MM.1S (cell line): Measurements from ENCODE around the gene SLCO4A1.

Experiments used
- DNase-seq: peaks from one replicate; pipeline ENCODE4 v3.0.0-alpha.2; 2015
- H2AFZ ChIP-seq: fragments of 300-600 bp; sonication (generic); 2 replicates; pipeline ENCODE4 v1.6.0; 2016; ENCODE audit warnings: antibody characterized with exemption, low read length
- H3F3A ChIP-seq: fragments of 300-600 bp; sonication (generic); 2 replicates; pipeline ENCODE4 v1.6.1; 2016; ENCODE audit warnings: mild to moderate bottlenecking, antibody characterized with exemption, low read length, moderate library complexity, mixed read lengths; ENCODE audit not compliant: insufficient read depth
- H3K27ac ChIP-seq: fragments of 300-600 bp; sonication (generic); 2 replicates; pipeline ENCODE4 v1.5.1; 2016; ENCODE audit warnings: mild to moderate bottlenecking, low read length
- H3K27me3 ChIP-seq: fragments of 300-600 bp; sonication (generic); replicated peaks from 2 replicates; pipeline ENCODE4 v1.6.0; 2016; ENCODE audit warnings: low read length; ENCODE audit not compliant: insufficient read depth
- H3K36me3 ChIP-seq: fragments of 300-600 bp; sonication (generic); replicated peaks from 2 replicates; pipeline ENCODE4 v1.6.1; 2016; ENCODE audit warnings: mild to moderate bottlenecking, low read length, mixed read lengths; ENCODE audit not compliant: insufficient read depth
- H3K4me1 ChIP-seq: fragments of 300-600 bp; sonication (generic); 2 replicates; pipeline ENCODE4 v1.6.1; 2016; ENCODE audit warnings: low read length, mixed read lengths
- H3K4me2 ChIP-seq: fragments of 300-600 bp; sonication (generic); 2 replicates; pipeline ENCODE4 v1.6.0; 2016; ENCODE audit warnings: low read depth, low read length
- H3K4me3 ChIP-seq: fragments of 300-600 bp; sonication (generic); 2 replicates; pipeline ENCODE4 v1.5.1; 2016; ENCODE audit warnings: low read length, mixed read lengths
- H3K79me2 ChIP-seq: fragments of 300-600 bp; sonication (generic); 2 replicates; pipeline ENCODE4 v1.6.1; 2016; ENCODE audit warnings: mixed run types, low read length, mixed read lengths
- H3K9ac ChIP-seq: fragments of 300-600 bp; sonication (generic); 2 replicates; pipeline ENCODE4 v1.6.1; 2016; ENCODE audit warnings: low read length, mixed read lengths
- H3K9me2 ChIP-seq: fragments of 300-600 bp; sonication (generic); replicated peaks from 2 replicates; pipeline ENCODE4 v1.6.1; 2016; ENCODE audit warnings: mild to moderate bottlenecking, low read length, mixed read lengths; ENCODE audit not compliant: insufficient read depth
- H3K9me3 ChIP-seq: fragments of 300-600 bp; sonication (generic); replicated peaks from 2 replicates; pipeline ENCODE4 v1.6.1; 2016; ENCODE audit warnings: mild to moderate bottlenecking, low read length, mixed read lengths; ENCODE audit not compliant: insufficient read depth
- H4K20me1 ChIP-seq: fragments of 300-600 bp; sonication (generic); 2 replicates; pipeline ENCODE4 v1.6.1; 2016; ENCODE audit warnings: mild to moderate bottlenecking, low read length, moderate library complexity, mixed read lengths; ENCODE audit not compliant: insufficient read depth
- CTCF ChIP-seq: fragments of 300-600 bp; sonication (generic); IDR thresholded peaks from 2 replicates; pipeline ENCODE4 v1.5.1; 2016; ENCODE audit warnings: antibody characterized with exemption, low read length, mixed read lengths
- EZH2 ChIP-seq: fragments of 300-600 bp; sonication (generic); optimal IDR thresholded peaks from 2 replicates; pipeline ENCODE3; 2017; ENCODE audit warnings: low read depth, mild to moderate bottlenecking, antibody characterized with exemption, low read length, mixed read lengths
- EZH2phosphoT487 ChIP-seq: fragments of 300-600 bp; sonication (generic); IDR thresholded peaks from 2 replicates; pipeline ENCODE4 v1.6.1; 2018; ENCODE audit warnings: antibody characterized with exemption, low read length

The SLCO4A1 gene

GRCh38 chr20:62699741-62700140 lies 57.4 kb downstream of the SLCO4A1 start:
- Histone ChIP-seq H2AFZ (no peak overlapping the region), H3K9ac (no peak overlapping the region), H4K20me1 (no peaks in the 10 kb centered on the region), H3K4me3 (no peak overlapping the region), H3K9me2 (no peaks in the 10 kb centered on the region), H3K4me1 (no peaks in the 10 kb centered on the region), H3K4me2 (no peak overlapping the region), H3F3A (no peaks in the 10 kb centered on the region), H3K27me3 (peaks cover 96% of the 10 kb centered on the region), H3K36me3 (no peaks in the 10 kb centered on the region), H3K79me2 (no peaks in the 10 kb centered on the region), H3K27ac (no peak overlapping the region), H3K9me3 (no peaks in the 10 kb centered on the region)
- TF ChIP-seq EZH2 (no peak), CTCF (no peak), EZH2phosphoT487 (no peak)
- DNase-seq, result no peak

GRCh38 chr20:62700261-62700930 lies 58.1 kb downstream of the SLCO4A1 start:
- H3K79me2 ChIP-seq, result no peaks in the 10 kb centered on the region
- peaks cover 96% of the 10 kb centered on the region for H3K27me3 ChIP-seq
- no peak overlapping the region for H3K27ac ChIP-seq
- H3F3A ChIP-seq, result no peaks in the 10 kb centered on the region
- H4K20me1 ChIP-seq, result no peaks in the 10 kb centered on the region
- H3K4me2 ChIP-seq, result no peak overlapping the region
- H2AFZ ChIP-seq, result no peak overlapping the region
- no peaks in the 10 kb centered on the region for H3K36me3 ChIP-seq
- DNase-seq, result no peak
- TF ChIP-seq CTCF, result no peak
- no peak for TF ChIP-seq EZH2phosphoT487
- no peak for TF ChIP-seq EZH2
- no peaks in the 10 kb centered on the region for H3K9me3 ChIP-seq
- H3K9me2 ChIP-seq, result no peaks in the 10 kb centered on the region
- H3K9ac ChIP-seq, result no peak overlapping the region
- no peaks in the 10 kb centered on the region for H3K4me1 ChIP-seq
- H3K4me3 ChIP-seq, result no peak overlapping the region

GRCh38 chr20:62701161-62702012 lies 59.1 kb downstream of the SLCO4A1 start:
- H2AFZ ChIP-seq, result no peak overlapping the region

More at GRCh38 chr20:62701161-62702012, 59.1 kb downstream of the SLCO4A1 start:
- H3K4me2 ChIP-seq, result no peak overlapping the region
- H3K9me3 ChIP-seq, result no peaks in the 10 kb centered on the region
- no peak for TF ChIP-seq CTCF
- no peak for TF ChIP-seq EZH2phosphoT487
- TF ChIP-seq EZH2, result no peak
- no peaks in the 10 kb centered on the region for H4K20me1 ChIP-seq
- H3F3A ChIP-seq, result no peaks in the 10 kb centered on the region
- H3K36me3 ChIP-seq, result no peaks in the 10 kb centered on the region
- H3K79me2 ChIP-seq, result no peaks in the 10 kb centered on the region
- no peak for DNase-seq
- H3K9me2 ChIP-seq, result no peaks in the 10 kb centered on the region
- H3K27ac ChIP-seq, result no peak overlapping the region
- H3K27me3 ChIP-seq, result peaks cover 96% of the 10 kb centered on the region
- no peak overlapping the region for H3K9ac ChIP-seq
- no peaks in the 10 kb centered on the region for H3K4me1 ChIP-seq
- H3K4me3 ChIP-seq, result no peak overlapping the region
